Umbilical cord (tissue), 2 donors: ENCODE results near the gene ZFP36L2. TPM values are rescaled to one million over a fixed set of nuclear protein-coding genes. Genes with fewer than 3 reads are reported as not detected.

ENCODE experiments used
- DNase-seq: peaks from one replicate; pipeline ENCODE4 v3.0.0-alpha.2; 2015; ENCODE audit warnings: low spot score
- total RNA-seq: library from RNA; depleted of rRNA; stranded (reverse); fragments of >200 nt; gene quantifications from one replicate; pipeline ENCODE4 v1.2.3, GENCODE V29; 2014; ENCODE audit warnings: low replicate concordance; ENCODE audit not compliant: insufficient read depth

Gene ZFP36L2
- total RNA-seq, 1 donor from 2014 or later, result 10.6 TPM

DNA sequence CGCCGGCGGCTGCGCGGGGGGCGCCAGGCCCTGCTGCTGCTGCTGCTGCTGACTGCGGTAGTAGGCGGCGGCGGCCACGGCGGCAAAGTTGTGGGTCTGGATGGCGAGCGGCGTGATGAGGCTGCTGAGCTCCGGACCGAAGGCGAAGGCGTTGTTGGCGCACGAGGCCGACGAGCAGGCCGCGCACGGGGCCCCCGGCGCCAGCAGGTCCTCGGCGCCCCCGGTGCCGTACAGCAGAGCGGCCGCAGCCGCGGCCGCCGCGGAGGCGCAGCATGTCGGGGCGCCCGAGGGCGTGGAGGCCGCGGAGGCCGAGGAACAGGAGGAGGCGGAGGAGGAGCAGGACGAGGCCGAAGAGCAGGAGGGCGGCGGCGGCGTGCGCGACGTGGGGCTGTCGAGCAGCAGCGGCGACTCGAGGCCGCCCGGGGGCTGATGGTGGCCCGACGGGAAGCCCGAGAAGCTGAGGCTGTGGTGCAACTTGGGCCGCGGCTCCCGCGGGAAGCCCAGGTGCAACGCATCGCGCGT lies 1.8 kb downstream of the ZFP36L2 start:
- no peak for DNase-seq

DNA sequence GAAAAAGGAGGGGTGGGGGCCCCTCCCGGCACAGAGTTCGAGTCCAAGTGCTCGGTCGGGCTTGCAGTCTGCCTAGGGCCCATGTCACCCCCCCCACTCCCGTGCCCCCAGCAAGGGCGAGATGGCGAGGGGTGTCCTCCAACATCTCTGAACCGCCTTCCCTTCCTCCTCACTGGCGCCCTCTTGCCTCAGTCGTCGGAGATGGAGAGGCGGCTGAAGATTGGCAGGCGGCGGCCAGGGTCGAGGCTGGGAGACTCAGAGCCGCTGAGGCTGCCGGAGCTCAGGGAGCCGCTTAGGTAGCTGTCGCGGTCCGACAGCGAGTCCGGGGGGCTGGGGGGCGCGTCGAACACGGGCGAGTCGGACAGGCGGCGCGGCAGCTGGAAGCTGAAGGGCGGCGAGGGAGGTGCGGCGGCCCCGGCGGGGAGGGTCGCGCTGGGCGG lies 2.3 kb downstream of the ZFP36L2 start:
- peak; percentile 83 for DNase-seq

DNA sequence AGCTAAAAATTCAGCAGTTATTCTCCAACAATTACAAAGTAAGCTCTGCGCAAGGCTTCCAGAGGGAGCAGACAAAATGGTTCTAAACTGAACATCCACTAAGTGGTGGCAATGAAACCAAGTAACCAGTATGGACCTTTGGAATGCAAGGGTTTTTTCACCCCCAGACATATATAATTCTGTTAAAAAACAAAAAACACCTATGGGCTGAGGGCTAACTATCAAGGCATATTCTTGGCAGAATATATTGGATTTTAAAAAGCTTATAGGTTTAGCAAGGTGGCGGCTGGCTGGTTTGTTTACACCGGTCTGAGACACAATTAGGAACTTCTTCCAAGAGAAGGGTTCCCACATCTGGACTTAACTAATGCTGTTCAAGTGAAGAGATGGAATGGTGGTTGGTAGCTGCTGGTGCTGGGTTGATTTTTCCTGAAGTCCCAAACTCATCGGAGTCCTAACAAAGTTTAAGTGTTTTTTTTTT lies 2.8 kb downstream of the ZFP36L2 start:
- DNase-seq, result peak; percentile 46

DNA sequence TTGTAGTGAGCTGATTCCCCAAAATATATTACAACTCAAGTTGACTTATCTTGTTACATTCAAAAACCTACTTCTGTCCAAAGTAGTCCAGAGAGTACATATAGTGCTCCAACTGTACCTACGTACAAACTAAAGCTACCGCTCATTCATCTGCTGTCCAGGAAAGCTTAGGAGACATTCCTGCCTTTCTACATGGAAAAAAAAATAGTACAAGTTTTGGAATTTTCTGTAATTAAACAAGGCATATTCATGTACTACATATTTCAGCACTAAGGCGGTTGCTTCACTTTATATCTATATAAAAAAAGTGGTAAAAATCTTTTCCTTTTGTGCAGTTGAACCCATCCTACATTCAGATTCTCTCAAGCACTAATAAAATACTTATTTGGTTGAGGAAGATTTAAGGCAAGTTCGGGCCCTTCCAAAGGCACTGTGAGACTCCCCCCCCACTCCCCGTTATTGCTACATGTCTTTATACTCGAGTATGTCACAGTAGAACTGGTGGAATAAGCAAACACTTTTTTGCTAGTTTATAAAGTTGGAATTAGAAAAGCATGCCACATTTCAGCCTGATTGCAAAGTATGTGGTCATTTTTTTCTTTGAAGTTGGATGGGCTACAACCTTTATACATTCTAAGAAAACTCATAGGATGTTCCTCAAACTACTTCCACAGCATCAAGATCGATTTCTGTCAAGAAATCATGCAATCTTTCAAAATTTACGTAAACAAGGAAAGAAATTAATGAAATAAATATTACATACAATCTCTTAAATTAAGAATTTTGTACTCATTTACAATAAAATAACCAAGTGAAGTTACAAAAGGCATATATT lies 3.7 kb downstream of the ZFP36L2 start:
- peak; percentile 52 for DNase-seq

DNA sequence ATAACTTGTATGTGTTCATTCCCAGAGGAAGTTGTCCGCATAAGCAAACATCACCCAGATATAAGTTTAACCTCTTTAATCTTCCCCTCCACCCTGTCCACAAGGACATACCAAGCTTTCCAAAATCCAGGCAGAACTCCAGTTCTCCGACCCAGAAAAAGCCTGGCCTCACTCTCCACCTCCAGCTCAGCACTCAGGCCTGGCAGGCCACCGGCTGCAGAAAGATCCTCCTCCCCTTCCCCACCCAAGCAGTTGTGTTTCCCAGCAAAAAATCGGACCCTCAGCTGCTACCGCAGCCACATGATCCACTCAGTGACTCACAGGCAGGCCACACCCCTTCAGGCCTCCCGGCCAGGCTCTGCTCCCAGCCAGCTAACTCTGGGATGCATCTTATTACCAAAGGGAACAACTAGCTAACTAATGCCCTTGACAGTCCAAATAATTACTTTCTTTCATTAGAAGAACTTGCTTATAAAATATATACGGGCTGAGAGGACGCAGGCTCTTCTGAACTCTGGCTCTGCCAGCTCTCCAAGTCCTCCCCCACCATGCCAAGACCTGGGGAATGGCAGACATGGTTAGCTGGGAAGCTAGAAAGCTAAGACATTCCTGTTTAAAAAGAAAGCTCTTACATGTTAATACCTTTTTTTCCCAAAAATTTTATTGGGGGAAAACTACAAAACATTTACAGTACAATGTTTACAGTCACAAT lies 4.5 kb downstream of the ZFP36L2 start:
- DNase-seq, result peak; percentile 99

DNA sequence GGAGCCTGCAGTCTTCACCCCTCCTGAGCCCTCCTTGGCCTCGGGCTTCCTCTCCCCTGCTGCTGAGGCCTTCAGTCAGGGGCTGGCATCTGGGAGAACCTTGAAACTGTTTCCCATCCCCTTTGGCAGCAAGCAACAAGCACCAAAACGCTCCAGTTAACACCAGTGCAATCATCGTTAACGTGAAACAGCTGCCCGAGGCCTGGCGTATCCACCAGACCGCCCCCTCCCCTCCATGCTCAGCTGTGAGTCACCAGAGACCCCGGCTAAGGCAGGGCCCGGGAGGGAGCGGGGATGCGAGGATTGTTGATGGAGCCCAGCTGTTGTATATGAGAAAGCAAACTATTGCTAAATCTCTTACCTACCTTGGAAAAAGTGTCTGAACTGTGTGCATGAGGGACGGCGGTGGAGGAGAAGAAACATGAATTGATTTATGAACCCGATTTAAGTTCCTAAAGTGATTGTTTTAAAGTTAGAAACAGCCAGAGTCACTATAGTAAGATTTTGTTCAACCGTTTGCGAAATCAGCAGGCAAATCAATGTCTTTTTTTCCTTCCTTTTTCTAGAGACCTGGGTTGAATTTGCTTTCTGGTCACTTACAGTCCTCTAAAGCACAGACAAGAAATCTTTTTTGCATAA lies 5.2 kb downstream of the ZFP36L2 start:
- peak; percentile 93 for DNase-seq

DNA sequence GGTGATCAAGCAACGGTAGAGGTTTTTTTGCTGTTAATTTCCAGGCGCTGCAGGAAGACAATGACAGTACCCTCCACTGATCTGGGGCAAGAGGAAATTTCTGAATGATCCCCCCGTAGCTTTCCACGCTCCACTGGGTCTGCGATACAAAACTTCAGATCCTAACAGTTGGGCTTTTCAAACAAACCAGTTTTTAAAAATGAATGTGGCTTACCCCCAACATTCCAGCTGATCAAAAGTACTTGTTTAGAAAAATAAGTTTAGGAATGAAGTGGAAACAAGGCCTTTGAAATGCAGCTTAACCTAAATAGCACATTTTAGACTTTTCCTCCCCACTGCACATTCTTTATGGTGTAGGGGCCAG lies 5.7 kb downstream of the ZFP36L2 start:
- DNase-seq, result no peak

DNA sequence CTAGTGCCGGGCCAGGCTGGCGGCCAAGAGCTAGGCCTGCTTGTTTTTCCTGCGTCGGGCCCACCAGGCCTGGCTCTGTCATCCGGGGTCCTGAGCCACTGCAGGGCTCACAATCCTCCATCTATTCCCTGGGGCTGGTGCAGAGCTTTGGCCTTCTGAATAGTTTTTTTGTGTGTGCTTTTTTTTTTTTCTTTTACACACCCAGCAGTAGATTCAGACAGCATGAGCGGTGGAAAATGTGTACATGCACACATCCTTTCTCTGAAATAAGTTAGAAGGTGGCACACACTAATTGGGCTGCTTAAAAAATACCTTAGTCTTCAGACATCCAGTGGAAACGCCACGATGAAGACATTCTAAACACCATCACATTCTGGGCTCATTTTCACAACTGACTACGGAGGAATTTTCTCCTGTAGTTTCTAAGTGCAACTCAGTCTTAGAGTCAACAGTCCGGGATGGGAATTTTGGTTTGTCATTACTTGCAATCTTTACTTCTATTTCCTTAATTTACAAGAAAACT lies 6.1 kb downstream of the ZFP36L2 start:
- DNase-seq, result no peak

DNA sequence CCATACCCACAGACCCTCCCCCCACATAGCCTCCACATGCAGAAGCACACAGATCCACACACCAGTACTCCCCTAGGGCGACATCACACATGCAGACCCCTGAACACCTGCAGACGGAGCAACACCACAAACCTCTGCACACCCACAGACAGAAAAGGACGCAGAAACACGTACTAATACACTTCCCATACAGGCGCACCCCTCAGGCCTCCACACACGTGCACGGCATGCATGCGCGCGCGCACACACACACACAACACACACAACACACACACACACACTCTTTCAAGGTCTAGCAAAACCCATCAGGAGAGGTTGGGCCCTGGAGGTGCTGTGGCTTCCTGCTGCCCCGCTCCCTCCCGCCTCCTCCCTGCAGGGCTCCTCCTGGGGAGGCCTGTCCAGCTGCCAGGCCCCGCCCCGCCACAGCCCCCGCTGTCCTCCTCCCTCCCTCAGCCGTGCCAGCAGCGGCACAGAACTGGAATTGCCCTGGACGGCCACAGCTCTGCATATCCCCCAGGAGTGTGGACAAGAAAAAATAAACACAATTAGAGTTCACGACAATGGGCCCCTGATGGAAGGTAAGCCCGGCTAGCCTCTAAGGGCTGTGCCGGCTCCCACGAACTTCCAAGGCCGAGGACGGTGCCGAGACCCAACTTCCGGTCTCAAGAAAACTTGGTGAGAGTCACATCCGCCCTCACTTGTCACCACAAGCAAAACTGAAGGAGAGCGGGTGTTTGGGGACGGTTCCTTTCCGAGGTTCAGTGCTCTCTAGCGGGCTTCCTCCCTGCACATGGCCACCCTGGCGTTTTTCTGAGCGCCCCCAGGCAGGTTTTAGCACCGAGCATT lies 6.8 kb downstream of the ZFP36L2 start:
- DNase-seq, result peak; percentile 89

DNA sequence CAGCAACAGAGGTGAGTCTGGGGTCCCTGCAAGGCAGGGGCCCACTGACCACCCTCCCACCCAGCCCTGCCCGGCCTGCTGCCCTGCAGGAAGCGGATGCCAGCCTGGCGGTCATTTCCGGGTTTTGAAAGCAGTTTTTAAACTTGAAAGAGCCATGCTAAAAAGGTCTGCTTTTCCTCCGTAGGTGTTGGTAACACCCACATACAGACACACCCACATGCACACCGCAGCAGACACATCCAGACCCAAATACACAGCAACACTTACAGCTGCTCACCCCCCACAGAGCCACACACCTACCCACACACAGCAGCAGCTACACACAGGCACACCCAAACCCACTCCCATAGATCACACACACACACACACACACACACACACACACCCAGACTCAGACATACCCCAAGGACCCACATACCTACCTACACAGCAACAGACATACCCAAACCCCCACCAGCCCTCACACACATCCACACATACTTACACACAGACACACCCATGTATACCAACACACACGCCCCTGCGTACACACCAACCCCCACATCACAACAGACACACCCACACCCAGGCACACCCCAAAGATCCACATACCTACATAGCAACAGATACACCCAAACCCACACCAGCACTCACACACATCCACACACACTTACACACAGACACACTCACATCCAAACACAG lies 7.6 kb downstream of the ZFP36L2 start:
- peak; percentile 59 for DNase-seq

DNA sequence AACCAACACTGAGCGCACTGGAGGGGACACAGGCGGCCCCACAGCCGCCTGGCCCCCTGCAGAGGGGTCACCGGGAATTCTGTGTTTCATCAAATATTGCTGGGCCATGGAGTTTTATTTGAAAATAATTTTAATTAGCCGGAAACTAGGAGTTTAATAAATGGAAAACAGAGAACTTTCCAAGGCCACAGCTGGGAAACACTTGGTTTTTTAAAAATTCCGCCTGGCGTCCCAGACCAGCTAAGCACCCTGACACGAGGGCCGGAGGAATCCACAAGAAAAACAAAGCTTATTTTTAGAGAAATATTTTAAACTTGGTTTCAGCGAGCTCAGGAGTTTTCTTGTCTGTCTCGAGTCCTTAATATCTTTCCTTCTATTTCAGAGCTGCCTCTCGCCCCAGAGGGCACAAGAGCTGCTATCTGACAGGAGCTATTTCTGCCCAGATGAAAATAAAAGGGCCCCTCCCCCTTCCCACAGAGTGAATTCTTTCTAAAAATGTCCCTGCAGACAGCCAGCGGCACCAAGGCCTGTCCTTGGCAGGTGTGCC lies 8.2 kb downstream of the ZFP36L2 start:
- peak; percentile 76 for DNase-seq

DNA sequence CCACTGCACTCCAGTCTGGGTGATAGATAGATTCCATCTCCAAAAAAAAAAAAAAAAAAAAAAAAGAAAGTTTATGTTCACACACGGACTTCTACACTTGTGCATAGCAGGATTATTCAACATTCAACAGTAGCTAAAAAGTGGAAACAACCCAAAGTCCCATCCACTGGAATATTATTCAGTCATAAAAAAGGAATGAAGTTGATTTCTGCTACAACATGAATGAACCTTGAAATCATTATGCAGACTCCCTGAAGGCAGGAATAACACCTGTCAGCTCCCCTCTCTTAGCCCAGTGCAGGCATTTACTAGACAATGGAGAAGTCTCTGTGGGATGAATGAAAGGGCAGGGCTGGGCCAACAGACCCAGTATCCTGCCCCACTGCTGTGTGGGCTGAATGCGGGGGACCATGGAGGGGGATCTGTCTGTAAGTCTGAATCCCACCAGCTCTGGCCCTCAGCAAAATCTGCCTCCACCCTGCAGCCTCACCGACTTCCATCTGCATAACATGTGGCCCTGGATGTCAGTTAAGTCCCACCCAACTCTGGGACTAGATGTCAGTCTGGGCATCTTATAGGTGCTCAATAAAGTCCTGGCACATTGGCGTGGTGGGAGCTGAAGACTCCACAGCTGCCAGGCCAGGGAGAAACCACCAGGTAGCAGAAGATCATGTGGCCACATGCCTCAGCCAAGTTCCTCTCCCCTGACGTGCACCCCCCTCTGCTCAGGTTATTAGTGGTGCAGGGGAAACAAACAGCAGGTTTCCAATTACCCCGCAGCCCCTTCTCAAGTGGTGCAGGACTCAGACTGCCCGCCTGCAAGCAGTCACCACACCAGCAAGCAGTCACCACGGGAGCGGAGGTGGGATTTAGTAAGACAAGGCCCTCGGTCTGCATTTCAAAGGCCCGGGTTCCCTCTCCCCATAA lies 8.9 kb downstream of the ZFP36L2 start:
- DNase-seq, result peak; percentile 38

DNA sequence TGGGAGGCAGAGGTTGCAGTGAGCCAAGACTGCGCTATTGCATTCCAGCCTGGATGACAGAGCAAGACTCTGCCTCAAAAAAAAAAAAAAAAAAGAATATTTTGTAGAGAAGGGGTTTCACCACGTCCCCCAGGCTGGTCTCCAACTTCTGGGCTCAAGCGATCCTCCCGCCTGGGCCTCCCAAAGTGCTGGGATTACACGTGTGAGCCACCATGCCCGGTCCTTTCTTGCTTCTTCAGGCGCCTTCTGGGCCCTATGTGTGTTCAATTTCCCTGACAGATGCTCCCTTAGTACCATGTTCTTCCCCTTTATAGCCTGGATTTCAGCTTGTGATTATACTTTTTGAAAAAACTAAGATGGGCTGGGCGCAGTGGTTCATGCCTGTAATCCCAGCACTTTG lies 9.8 kb downstream of the ZFP36L2 start:
- DNase-seq, result no peak

DNA sequence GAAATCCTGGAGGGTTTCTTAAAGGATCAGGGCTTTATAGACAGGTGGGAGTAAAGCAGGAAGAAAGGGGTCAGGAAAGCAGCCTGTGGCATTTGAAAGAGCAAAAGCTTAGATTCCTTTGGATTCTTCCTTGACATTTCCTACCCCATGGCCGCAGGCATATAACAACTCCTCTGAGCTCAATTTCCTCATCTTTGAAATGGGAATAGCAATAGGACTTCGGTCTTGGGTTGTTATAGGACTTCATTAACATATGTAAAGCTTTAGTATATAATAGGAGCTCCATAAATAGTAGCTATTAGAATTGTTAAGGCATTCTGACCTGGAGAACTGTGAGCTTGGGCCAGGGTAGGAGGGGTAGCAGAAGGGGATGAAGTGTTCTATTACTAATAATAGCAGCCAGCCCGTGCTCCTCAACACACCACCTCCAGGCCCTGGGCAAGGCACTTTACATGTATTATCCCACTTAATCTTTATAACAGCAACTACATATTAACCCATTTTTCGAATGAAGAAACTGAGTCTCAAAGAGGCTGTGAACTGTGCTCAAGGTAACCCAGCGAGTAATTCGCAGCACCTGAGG lies 10.6 kb downstream of the ZFP36L2 start:
- no peak for DNase-seq

DNA sequence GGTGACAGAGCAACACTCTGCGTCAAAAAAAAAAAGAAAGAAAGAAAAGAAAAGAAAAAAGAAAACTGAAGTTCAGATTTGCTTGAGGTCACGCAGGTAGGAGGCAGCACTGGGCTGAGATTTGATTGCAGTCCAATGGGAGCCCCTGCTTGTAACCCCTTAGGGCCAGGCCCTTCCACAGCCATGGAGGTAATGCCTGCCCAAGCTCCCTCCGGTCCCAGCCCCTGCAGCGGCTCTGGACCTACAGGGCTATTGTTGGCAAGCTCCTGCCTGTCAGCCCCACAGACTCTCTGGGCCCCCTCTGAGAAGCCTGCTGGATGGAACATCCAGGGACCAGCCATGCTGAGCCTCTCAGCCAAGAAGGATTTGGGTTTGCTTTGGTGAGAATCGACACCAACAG lies 12.2 kb downstream of the ZFP36L2 start:
- no peak for DNase-seq

DNA sequence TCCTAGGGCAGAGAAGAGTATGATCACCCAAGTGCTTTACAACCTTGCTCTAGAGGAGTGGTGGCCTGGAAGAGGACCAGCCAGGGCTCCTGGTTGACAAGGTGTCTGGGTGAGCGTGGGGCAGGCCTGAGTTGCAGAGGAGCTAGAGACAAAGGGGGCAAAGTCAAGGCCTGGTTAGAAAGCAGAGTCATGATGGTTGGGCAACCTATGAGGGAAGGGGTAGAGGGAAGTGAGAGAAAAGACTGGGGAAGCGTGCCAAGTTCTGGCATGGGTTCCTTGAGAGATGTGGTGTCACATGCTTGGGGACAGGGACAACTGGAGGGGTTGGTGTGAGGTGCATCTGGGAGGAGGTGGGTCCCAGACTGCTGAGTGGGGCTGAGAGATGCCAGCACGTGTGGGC lies 13.5 kb downstream of the ZFP36L2 start:
- DNase-seq, result peak; percentile 57

DNA sequence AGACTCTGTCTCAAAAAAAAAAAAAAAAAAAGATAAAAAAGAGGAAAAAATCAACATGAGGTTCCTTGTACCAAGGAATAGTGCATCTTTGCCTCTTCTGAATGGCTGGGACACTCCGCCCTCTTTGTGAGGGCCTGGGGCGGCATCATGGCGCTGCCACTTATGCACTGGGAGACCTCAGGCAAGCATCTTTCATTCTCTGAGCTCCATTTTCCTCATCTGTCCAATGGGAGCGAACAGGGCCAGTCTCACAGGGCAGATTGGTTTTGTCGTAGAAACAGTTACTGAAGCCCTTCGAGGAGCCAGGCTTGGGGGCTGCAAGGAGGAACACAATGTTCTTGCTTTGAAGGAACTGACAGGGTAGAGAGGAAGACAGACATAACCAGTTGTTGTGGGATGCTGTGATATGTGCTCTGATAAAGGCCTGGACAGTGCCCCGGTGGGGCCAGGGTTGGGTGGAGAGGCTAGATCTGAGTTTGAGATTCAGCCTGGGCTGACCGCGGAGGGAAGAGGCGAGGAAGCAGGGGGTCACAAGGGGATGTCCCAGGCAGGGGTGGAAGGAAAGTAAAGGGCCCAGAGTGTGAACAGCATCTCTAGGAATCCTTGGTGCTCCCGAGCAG lies 14.1 kb downstream of the ZFP36L2 start:
- no peak for DNase-seq
